ENCODE data around the gene IKBKE.

DNA sequence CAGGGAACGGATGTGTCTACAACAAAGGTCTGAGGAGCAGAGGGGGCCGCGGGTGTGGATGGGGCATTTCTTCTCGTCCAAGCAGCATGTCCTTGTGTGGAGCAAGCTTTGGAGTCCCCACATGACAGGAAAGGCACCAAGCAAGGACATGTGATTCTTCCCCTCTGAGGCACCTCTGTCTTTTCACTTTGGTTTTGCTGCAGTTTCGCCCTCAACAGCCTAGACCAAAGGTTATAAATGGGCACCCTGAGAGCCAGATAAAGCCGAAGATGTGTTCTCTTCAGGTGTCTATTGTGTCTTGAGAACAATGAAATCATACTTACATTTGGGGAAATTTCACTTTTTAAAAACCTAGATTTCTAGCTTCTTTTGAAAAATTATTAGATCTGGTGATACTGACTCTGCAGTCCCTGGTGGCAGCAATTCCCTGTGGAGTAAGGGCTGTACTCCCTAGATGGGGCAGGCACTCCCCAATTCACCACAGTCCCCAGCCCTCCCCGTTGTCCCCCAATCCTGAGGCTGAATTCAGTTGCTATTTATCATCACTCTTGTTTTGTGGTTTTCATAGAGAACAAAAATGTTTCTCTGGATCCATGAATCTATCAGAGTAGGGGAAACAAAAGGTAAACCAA lies 28.8 kb upstream of the IKBKE start:
- TF ChIP-seq, protein P1, sequence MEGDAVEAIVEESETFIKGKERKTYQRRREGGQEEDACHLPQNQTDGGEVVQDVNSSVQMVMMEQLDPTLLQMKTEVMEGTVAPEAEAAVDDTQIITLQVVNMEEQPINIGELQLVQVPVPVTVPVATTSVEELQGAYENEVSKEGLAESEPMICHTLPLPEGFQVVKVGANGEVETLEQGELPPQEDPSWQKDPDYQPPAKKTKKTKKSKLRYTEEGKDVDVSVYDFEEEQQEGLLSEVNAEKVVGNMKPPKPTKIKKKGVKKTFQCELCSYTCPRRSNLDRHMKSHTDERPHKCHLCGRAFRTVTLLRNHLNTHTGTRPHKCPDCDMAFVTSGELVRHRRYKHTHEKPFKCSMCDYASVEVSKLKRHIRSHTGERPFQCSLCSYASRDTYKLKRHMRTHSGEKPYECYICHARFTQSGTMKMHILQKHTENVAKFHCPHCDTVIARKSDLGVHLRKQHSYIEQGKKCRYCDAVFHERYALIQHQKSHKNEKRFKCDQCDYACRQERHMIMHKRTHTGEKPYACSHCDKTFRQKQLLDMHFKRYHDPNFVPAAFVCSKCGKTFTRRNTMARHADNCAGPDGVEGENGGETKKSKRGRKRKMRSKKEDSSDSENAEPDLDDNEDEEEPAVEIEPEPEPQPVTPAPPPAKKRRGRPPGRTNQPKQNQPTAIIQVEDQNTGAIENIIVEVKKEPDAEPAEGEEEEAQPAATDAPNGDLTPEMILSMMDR (IDR thresholded peaks at IDR 0.05): no peak
- TF ChIP-seq ZFX (IDR thresholded peaks at IDR 0.05; ENCODE audit: borderline replicate concordance): no peak

All from 22Rv1 (cell line).